ENCODE results near the gene ZC3H15. TPM values are rescaled to one million over a fixed set of nuclear protein-coding genes. Genes with fewer than 3 reads are reported as not detected.
"Not testable (repeated sequence)": the region's sequence is repeated elsewhere in the genome, so short reads cannot be mapped to it uniquely, and the experiment has no call there.

Gene ZC3H15
- total RNA-seq, 1 donor from 2014 or later = 37.6 TPM

DNA sequence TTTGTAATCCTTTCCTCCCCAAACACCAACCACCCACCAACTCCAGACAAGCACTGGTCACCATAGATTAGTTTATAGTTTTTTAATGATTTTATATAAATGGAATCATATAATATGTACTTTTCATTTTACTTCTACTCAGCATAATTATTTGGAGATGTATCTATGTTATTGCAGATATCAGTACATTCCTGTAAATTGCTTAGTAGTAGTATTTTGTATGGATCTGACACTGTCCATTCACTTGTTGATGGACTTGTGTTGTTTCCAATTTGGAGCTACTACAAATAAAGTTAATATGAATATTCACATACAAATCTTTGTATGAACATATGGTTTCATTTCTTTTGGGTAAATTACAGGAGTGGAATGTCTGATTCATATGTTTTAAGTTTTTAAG is 31.0 kb downstream of the ZC3H15 start:
- Histone ChIP-seq H3K4me3 (ENCODE audit: low read length in 3 of 3) (no peak overlapping the region), H3K36me3 (ENCODE audit: control insufficient read depth in 3 of 3, insufficient read depth in 3 of 3, low read length in 3 of 3) (peaks cover 3 to 8% (median 8%) of the 10 kb centered on the region in 3 donors), H3K27me3 (ENCODE audit: control insufficient read depth in 3 of 3, insufficient read depth in 3 of 3, low read length in 3 of 3) (no peaks in the 10 kb centered on the region), H3K4me1 (ENCODE audit: control insufficient read depth in 3 of 3, insufficient read depth in 3 of 3, low read length in 3 of 3) (no peaks in the 10 kb centered on the region), H3K9ac (ENCODE audit: low read depth in 1 of 3, low read length in 3 of 3) (no peak overlapping the region), H3K9me3 (ENCODE audit: control insufficient read depth in 3 of 3, low read length in 3 of 3) (no peaks in the 10 kb centered on the region), H3K27ac (ENCODE audit: low read depth, low read length) (no peak overlapping the region)

GRCh38 chr2:186518291-186518690 is 32.2 kb downstream of the ZC3H15 start:
- no peaks in the 10 kb centered on the region for H3K4me1 ChIP-seq (ENCODE audit: control insufficient read depth in 3 of 3, insufficient read depth in 3 of 3, low read length in 3 of 3)
- H3K9ac ChIP-seq (ENCODE audit: low read depth in 1 of 3, low read length in 3 of 3) = no peak overlapping the region
- no peaks in the 10 kb centered on the region for H3K27me3 ChIP-seq (ENCODE audit: control insufficient read depth in 3 of 3, insufficient read depth in 3 of 3, low read length in 3 of 3)
- peaks cover 3 to 8% (median 8%) of the 10 kb centered on the region in 3 donors for H3K36me3 ChIP-seq (ENCODE audit: control insufficient read depth in 3 of 3, insufficient read depth in 3 of 3, low read length in 3 of 3)
- no peak overlapping the region for H3K4me3 ChIP-seq (ENCODE audit: low read length in 3 of 3)
- H3K27ac ChIP-seq (ENCODE audit: low read depth, low read length) = no peak overlapping the region
- H3K9me3 ChIP-seq (ENCODE audit: control insufficient read depth in 3 of 3, low read length in 3 of 3) = no peaks in the 10 kb centered on the region

GRCh38 chr2:186518945-186519344 is 32.9 kb downstream of the ZC3H15 start:
- no peaks in the 10 kb centered on the region for H3K27me3 ChIP-seq (ENCODE audit: control insufficient read depth in 3 of 3, insufficient read depth in 3 of 3, low read length in 3 of 3)
- no peak overlapping the region for H3K9ac ChIP-seq (ENCODE audit: low read depth in 1 of 3, low read length in 3 of 3)
- H3K27ac ChIP-seq (ENCODE audit: low read depth, low read length) = no peak overlapping the region
- H3K36me3 ChIP-seq (ENCODE audit: control insufficient read depth in 3 of 3, insufficient read depth in 3 of 3, low read length in 3 of 3) = peaks cover 3 to 8% (median 8%) of the 10 kb centered on the region in 3 donors
- no peaks in the 10 kb centered on the region for H3K4me1 ChIP-seq (ENCODE audit: control insufficient read depth in 3 of 3, insufficient read depth in 3 of 3, low read length in 3 of 3)
- no peaks in the 10 kb centered on the region for H3K9me3 ChIP-seq (ENCODE audit: control insufficient read depth in 3 of 3, low read length in 3 of 3)
- H3K4me3 ChIP-seq (ENCODE audit: low read length in 3 of 3) = no peak overlapping the region

GRCh38 chr2:186521570-186522153 is 35.6 kb downstream of the ZC3H15 start:
- H3K36me3 ChIP-seq (ENCODE audit: control insufficient read depth in 3 of 3, insufficient read depth in 3 of 3, low read length in 3 of 3); H3K4me1 ChIP-seq (ENCODE audit: control insufficient read depth in 3 of 3, insufficient read depth in 3 of 3, low read length in 3 of 3); H3K9ac ChIP-seq (ENCODE audit: low read depth in 1 of 3, low read length in 3 of 3); H3K27me3 ChIP-seq (ENCODE audit: control insufficient read depth in 3 of 3, insufficient read depth in 3 of 3, low read length in 3 of 3); H3K4me3 ChIP-seq (ENCODE audit: low read length in 3 of 3); H3K27ac ChIP-seq (ENCODE audit: low read depth, low read length); H3K9me3 ChIP-seq (ENCODE audit: control insufficient read depth in 3 of 3, low read length in 3 of 3): not testable (repeated sequence)

GRCh38 chr2:186522450-186522849 is 36.4 kb downstream of the ZC3H15 start:
- Histone ChIP-seq H3K9ac (ENCODE audit: low read depth in 1 of 3, low read length in 3 of 3) (no peak overlapping the region), H3K4me3 (ENCODE audit: low read length in 3 of 3) (no peak overlapping the region), H3K36me3 (ENCODE audit: control insufficient read depth in 3 of 3, insufficient read depth in 3 of 3, low read length in 3 of 3) (peaks cover 3 to 8% (median 4%) of the 10 kb centered on the region in 3 donors), H3K4me1 (ENCODE audit: control insufficient read depth in 3 of 3, insufficient read depth in 3 of 3, low read length in 3 of 3) (no peaks in the 10 kb centered on the region), H3K27me3 (ENCODE audit: control insufficient read depth in 3 of 3, insufficient read depth in 3 of 3, low read length in 3 of 3) (no peaks in the 10 kb centered on the region), H3K27ac (ENCODE audit: low read depth, low read length) (no peak overlapping the region), H3K9me3 (ENCODE audit: control insufficient read depth in 3 of 3, low read length in 3 of 3) (no peaks in the 10 kb centered on the region)

- H3K27me3 ChIP-seq (ENCODE audit: control insufficient read depth in 3 of 3, insufficient read depth in 3 of 3, low read length in 3 of 3) = no peaks in the 10 kb centered on the region
- H3K4me3 ChIP-seq (ENCODE audit: low read length in 3 of 3) = no peak overlapping the region
- H3K36me3 ChIP-seq (ENCODE audit: control insufficient read depth in 3 of 3, insufficient read depth in 3 of 3, low read length in 3 of 3) = peaks cover 3 to 8% (median 4%) of the 10 kb centered on the region in 3 donors
- H3K9ac ChIP-seq (ENCODE audit: low read depth in 1 of 3, low read length in 3 of 3) = no peak overlapping the region
- no peaks in the 10 kb centered on the region for H3K4me1 ChIP-seq (ENCODE audit: control insufficient read depth in 3 of 3, insufficient read depth in 3 of 3, low read length in 3 of 3)
- no peak overlapping the region for H3K27ac ChIP-seq (ENCODE audit: low read depth, low read length)
- H3K9me3 ChIP-seq (ENCODE audit: control insufficient read depth in 3 of 3, low read length in 3 of 3) = no peaks in the 10 kb centered on the region
These were observed 37.7 kb downstream of the ZC3H15 start for GRCh38 chr2:186523791-186524190.

DNA sequence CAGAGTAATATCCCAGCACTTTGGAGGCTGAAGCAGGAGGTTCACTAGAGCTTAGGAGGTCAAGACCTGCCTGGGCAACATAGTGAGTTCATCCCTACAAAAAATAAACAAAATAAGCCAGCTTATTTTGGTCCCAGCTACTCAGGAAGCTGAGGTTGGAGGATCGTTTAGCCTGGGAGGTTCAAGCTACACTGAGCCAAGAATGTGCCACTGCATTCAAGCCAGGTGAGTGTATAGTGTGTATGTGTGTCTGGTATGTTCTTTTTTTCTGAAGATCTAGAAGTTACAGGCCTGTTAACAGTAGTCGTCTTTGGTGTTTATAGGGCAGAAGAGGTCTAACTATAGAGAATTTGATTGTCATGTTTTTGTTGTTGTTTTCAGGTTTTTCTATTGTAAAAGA is 40.2 kb downstream of the ZC3H15 start:
- no peaks in the 10 kb centered on the region for H3K9me3 ChIP-seq (ENCODE audit: control insufficient read depth in 3 of 3, low read length in 3 of 3)
- H3K4me1 ChIP-seq (ENCODE audit: control insufficient read depth in 3 of 3, insufficient read depth in 3 of 3, low read length in 3 of 3) = no peaks in the 10 kb centered on the region
- no peak overlapping the region for H3K27ac ChIP-seq (ENCODE audit: low read depth, low read length)
- H3K9ac ChIP-seq (ENCODE audit: low read depth in 1 of 3, low read length in 3 of 3) = no peak overlapping the region
- H3K4me3 ChIP-seq (ENCODE audit: low read length in 3 of 3) = no peak overlapping the region
- H3K36me3 ChIP-seq (ENCODE audit: control insufficient read depth in 3 of 3, insufficient read depth in 3 of 3, low read length in 3 of 3) = peaks cover 0 to 3% (median 0%) of the 10 kb centered on the region in 3 donors
- no peaks in the 10 kb centered on the region for H3K27me3 ChIP-seq (ENCODE audit: control insufficient read depth in 3 of 3, insufficient read depth in 3 of 3, low read length in 3 of 3)

- H3K4me1 ChIP-seq (ENCODE audit: control insufficient read depth in 3 of 3, insufficient read depth in 3 of 3, low read length in 3 of 3) = no peaks in the 10 kb centered on the region
- no peak overlapping the region for H3K27ac ChIP-seq (ENCODE audit: low read depth, low read length)
- no peak overlapping the region for H3K9ac ChIP-seq (ENCODE audit: low read depth in 1 of 3, low read length in 3 of 3)
- no peaks in the 10 kb centered on the region for H3K27me3 ChIP-seq (ENCODE audit: control insufficient read depth in 3 of 3, insufficient read depth in 3 of 3, low read length in 3 of 3)
- H3K36me3 ChIP-seq (ENCODE audit: control insufficient read depth in 3 of 3, insufficient read depth in 3 of 3, low read length in 3 of 3) = no peaks in the 10 kb centered on the region
- no peak overlapping the region for H3K4me3 ChIP-seq (ENCODE audit: low read length in 3 of 3)
- no peaks in the 10 kb centered on the region for H3K9me3 ChIP-seq (ENCODE audit: control insufficient read depth in 3 of 3, low read length in 3 of 3)
These were observed 44.3 kb downstream of the ZC3H15 start for GRCh38 chr2:186530314-186530713.

DNA sequence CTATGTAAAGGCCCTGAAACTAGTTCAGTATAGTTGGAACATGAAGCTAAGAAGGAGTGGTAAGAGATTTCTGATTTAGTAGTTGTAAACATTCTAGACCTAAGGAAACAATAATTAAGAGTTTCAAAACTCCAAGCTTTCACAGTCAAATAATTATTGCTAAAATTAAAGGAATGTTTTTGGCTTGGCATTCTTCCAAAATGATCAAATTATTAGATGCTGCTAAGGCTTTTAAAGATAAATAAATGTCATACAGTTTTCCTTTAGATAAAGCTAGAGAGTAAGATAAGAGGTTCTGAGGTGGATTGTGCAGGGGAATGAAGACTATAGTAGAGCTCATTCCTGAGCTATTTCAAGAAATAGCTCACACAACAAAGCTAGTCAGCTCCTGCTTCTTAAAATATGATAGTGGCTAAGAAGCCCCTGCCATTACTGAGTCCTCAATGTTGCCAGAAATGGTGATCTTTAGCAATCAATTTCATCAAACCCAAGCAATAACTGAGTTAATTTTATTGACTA is 45.3 kb downstream of the ZC3H15 start:
- no peaks in the 10 kb centered on the region for H3K4me1 ChIP-seq (ENCODE audit: control insufficient read depth in 3 of 3, insufficient read depth in 3 of 3, low read length in 3 of 3)
- no peaks in the 10 kb centered on the region for H3K9me3 ChIP-seq (ENCODE audit: control insufficient read depth in 3 of 3, low read length in 3 of 3)
- H3K36me3 ChIP-seq (ENCODE audit: control insufficient read depth in 3 of 3, insufficient read depth in 3 of 3, low read length in 3 of 3) = no peaks in the 10 kb centered on the region
- no peak overlapping the region for H3K9ac ChIP-seq (ENCODE audit: low read depth in 1 of 3, low read length in 3 of 3)
- H3K4me3 ChIP-seq (ENCODE audit: low read length in 3 of 3) = no peak overlapping the region
- no peaks in the 10 kb centered on the region for H3K27me3 ChIP-seq (ENCODE audit: control insufficient read depth in 3 of 3, insufficient read depth in 3 of 3, low read length in 3 of 3)
- H3K27ac ChIP-seq (ENCODE audit: low read depth, low read length) = no peak overlapping the region

GRCh38 chr2:186532891-186533290 is 46.8 kb downstream of the ZC3H15 start:
- H3K9me3 ChIP-seq (ENCODE audit: control insufficient read depth in 3 of 3, low read length in 3 of 3) = no peaks in the 10 kb centered on the region
- H3K36me3 ChIP-seq (ENCODE audit: control insufficient read depth in 3 of 3, insufficient read depth in 3 of 3, low read length in 3 of 3) = no peaks in the 10 kb centered on the region
- no peak overlapping the region for H3K27ac ChIP-seq (ENCODE audit: low read depth, low read length)
- no peaks in the 10 kb centered on the region for H3K27me3 ChIP-seq (ENCODE audit: control insufficient read depth in 3 of 3, insufficient read depth in 3 of 3, low read length in 3 of 3)
- no peak overlapping the region for H3K4me3 ChIP-seq (ENCODE audit: low read length in 3 of 3)
- H3K4me1 ChIP-seq (ENCODE audit: control insufficient read depth in 3 of 3, insufficient read depth in 3 of 3, low read length in 3 of 3) = no peaks in the 10 kb centered on the region
- H3K9ac ChIP-seq (ENCODE audit: low read depth in 1 of 3, low read length in 3 of 3) = no peak overlapping the region
